ENCODE data around the gene IRF2.
"Not testable (repeated sequence)": the region's sequence is repeated elsewhere in the genome, so short reads cannot be mapped to it uniquely, and the experiment has no call there.

GRCh38 chr4:184380214-184380613 lies 94.1 kb downstream of the IRF2 start:
- TF ChIP-seq CTCF (IDR thresholded peaks at IDR 0.05; ENCODE audit: borderline replicate concordance, extremely low read depth, low read length, poor library complexity, severe bottlenecking); EZH2 (IDR thresholded peaks at IDR 0.05; ENCODE audit: borderline replicate concordance, low read depth, low read length, severe bottlenecking): not testable (repeated sequence)

All from DND-41 (cell line).